Astrocyte of the cerebellum (primary cell): ENCODE measurements around the gene GPR142.

ENCODE experiments used
- DNase-seq: peaks from one replicate; pipeline ENCODE4 v3.0.0-alpha.2; 2011; ENCODE audit warnings: low read depth
- H3K4me3 ChIP-seq: 2 replicates; pipeline ENCODE4 v1.5.1; 2011; ENCODE audit warnings: mild to moderate bottlenecking, low read depth, low read length, moderate library complexity
- CTCF ChIP-seq: IDR thresholded peaks from 2 replicates; pipeline ENCODE4 v1.5.1; 2012; ENCODE audit warnings: low read length, low read depth, moderate library complexity, mild to moderate bottlenecking; ENCODE audit errors: missing control alignments
- in situ Hi-C: cut with HindIII; loops from 2 replicates; pipeline ENCODE4 v1.10.0; 2017; ENCODE audit warnings: low sequenced_read_pairs

Gene GPR142

GRCh38 chr17:74328487-74328886 is 38.8 kb upstream of the GPR142 start:
- in situ Hi-C loops = no loop called here
- DNase-seq = no peak
- TF ChIP-seq CTCF = no peak
- no peak overlapping the region for H3K4me3 ChIP-seq

GRCh38 chr17:74329378-74329777 is 37.9 kb upstream of the GPR142 start:
- no peak for DNase-seq
- no peak overlapping the region for H3K4me3 ChIP-seq
- in situ Hi-C loops = no loop called here
- TF ChIP-seq CTCF = no peak

- no peak for TF ChIP-seq CTCF
- in situ Hi-C loops = no loop called here
- no peak overlapping the region for H3K4me3 ChIP-seq
- no peak for DNase-seq
These were observed 36.9 kb upstream of the GPR142 start for GRCh38 chr17:74330446-74330845.

- in situ Hi-C loops = no loop called here
- no peak for DNase-seq
- H3K4me3 ChIP-seq = no peak overlapping the region
- TF ChIP-seq CTCF = no peak
These were observed 35.2 kb upstream of the GPR142 start for GRCh38 chr17:74332017-74332650.

GRCh38 chr17:74332763-74333283 is 34.5 kb upstream of the GPR142 start:
- no peak overlapping the region for H3K4me3 ChIP-seq
- in situ Hi-C loops = no loop called here
- no peak for DNase-seq
- no peak for TF ChIP-seq CTCF

GRCh38 chr17:74334393-74335039 is 32.8 kb upstream of the GPR142 start:
- in situ Hi-C loops = no loop called here
- DNase-seq = no peak
- no peak for TF ChIP-seq CTCF
- H3K4me3 ChIP-seq = no peak overlapping the region
